NCI-H69 (cell line): ENCODE results near the gene SLAMF1.
"Not testable (repeated sequence)": the region's sequence is repeated elsewhere in the genome, so short reads cannot be mapped to it uniquely, and the experiment has no call there.

ENCODE experiments used
- DNase-seq: peaks from one replicate; lab custom pipeline; 2025; lab: John Stamatoyannopoulos, UW

SLAMF1 gene, protein sequence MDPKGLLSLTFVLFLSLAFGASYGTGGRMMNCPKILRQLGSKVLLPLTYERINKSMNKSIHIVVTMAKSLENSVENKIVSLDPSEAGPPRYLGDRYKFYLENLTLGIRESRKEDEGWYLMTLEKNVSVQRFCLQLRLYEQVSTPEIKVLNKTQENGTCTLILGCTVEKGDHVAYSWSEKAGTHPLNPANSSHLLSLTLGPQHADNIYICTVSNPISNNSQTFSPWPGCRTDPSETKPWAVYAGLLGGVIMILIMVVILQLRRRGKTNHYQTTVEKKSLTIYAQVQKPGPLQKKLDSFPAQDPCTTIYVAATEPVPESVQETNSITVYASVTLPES

DNA sequence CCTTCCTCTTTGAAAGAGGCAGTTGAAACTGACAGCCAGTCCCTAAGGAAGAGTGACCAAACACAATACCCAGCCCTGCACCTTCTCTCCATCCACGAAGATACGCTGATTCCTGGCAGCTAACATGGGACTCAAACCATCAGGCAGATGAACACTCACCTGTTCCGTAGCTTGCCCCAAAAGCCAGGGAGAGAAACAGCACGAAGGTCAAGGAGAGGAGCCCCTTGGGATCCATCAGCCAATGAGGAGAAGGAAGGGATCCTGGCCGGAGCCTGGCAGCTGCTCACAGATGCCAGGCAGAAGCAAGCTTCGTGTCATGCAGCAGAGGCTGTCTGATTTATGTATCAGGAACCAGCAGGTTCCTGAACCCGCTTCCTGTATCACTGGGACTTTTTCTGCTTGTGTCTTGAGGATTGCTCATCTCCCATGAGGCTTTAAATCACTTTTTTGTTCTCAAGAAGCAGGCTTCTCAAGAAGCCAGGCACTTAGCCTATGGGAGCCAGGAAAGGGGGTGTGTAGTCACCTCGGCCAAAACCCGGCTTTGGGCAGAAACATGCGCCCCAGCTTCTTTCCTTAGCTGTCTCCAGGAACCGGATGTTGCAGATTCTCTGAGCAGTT, at the start of gene SLAMF1:
Gene SLAMF1, minus strand, starts transcription at position 334 of the 618 bp plus-strand sequence. Its CDS starts 99 bp downstream, at position 235.
- DNase-seq: no peak

DNA sequence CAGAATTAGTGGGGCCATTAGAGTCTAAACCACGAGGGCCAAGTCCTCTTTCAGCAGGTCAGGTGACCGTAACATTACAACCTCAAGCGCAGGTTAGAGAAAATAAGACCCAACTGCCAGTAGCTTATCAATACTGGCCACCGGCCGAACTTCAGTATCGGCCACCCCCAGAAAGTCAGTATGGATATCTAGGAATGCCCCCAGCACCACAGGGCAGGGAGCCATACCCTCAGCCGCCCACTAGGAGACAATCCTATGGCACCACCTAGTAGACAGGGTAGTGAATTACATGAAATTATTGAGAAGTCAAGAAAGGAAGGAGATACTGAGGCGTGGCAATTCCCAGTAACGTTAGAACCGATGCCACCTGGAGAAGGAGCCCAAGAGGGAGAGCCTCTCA, 45.5 kb upstream of the SLAMF1 start:
- DNase-seq: not testable (repeated sequence)

DNA sequence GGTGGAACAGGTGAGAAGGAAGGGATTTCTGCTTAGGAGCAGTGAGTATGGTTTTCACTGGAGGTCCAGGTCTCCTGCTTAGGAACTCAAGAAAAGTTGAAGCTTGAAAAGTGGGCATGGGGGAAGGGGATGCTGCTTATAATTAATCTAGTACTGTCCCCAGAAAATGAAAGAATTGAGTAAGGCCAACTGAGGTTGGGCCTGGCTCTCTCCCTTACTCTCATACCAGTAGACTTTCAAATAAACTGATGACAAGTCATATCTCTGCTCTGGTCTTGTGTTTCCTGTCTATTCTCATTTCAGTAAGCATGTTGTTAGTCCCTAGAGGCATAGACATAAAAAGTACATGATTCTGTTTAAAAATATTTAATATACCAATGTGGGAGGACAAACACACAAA, 38.4 kb upstream of the SLAMF1 start:
- no peak for DNase-seq

DNA sequence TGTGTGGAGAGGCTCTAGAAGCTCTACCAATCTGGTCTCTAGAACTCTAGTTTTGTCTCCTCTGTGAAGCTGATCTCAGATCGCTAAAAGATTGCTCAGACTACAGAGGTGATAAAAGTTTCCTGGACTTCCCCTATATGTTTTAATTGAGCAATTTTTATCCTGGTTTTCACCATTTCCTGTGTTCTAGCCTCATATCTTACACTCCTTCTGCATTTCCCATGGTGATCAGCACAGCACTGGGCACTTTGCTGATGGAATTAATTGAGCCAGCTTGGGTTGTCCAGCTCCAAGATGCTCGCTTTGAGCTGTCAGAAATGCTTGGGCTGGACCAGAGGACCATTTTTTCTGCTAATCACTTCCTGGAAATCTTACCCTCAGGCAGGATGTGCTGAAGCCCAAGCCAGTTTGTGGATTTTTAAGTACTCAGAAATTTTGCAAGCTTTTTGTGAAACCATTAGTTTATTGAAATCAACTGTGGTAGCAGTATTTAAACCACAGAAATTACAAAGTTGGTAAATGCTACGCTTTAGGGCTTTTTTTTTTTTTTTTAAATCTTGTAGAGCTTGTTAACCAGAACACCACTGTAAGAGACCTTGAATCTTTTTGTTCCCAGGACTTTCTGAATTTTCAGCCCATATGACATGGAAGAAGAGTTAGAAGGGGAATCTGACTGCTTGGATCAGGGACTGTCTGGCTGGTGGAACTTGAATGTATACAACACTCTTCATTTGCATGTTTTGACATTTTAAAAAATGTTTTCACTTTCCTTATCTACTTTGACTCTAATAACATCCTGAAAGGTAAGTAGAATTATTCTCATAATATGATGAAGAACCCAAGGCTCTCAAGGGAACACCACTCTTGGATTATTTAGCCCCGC, 36.4 kb upstream of the SLAMF1 start:
- no peak for DNase-seq

DNA sequence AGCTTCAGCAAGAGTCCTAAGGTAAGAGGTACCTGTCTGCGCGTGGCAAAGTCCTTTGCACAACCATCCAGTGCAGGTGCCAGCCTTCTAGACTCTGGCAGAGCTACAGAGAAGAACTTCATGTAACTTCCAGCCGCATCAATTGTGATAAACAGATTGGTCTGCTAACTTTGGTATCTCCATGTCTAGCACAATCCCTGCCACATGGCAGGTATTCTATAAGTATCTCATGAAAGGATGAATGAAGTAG, 35.0 kb upstream of the SLAMF1 start:
- no peak for DNase-seq

DNA sequence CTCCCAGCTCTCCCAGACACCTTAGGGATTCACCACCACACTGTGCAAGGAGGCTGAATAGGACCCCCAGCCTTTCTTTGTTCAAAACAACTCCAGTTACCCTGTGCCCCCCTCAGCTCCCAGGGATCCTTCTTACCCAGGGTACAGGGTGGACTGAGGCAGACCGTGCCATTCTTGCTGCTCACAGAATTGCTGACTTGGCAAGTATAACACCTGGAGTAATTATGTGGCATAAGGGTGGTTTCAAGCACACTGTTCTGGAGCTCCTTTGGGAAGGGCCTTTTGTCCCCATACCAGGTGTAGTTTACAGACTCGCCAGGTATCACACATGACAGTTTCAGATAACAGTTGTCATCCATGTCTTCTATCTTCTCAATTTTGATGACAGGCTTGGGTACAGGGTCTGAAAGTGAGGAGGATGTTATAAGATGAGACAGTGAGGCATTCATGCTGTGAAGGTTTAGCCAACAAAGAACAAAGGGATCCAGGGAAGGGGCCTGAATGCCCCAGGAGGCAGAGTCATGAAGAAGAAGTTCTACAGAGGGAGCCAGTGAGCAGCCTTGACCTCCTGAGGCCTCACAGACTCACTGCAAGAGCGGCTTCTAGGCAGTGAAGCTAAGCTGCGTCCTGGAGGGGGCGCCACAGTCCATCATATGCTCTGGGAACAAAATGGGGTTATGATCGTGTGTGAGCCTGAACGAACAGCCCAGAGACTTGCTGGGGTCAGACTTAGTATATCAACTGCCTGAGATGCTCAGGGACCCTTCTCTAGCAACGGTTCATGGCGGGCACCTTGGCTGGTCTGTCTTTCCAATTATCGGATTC, 34.4 kb upstream of the SLAMF1 start:
- peak; percentile 46 for DNase-seq

DNA sequence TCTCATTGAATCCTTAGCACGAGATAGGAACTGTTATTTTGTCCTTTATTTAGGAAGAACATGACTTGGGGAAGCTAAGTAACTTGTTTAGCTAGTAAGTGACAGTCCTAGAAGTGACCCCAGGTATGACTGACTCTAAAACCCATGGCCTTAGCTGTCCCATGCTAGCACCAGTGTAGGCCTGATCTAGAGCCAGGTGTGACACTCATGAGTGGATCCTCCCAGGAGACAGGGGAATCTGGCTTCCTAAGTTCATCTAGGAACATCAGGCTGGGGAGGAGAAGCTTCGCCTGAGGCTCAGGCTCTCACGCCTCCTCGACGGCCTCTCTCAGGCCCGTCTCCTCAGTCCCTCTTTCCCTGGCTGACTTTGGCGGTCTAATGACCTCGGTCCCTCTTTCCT, 33.6 kb upstream of the SLAMF1 start:
- no peak for DNase-seq

DNA sequence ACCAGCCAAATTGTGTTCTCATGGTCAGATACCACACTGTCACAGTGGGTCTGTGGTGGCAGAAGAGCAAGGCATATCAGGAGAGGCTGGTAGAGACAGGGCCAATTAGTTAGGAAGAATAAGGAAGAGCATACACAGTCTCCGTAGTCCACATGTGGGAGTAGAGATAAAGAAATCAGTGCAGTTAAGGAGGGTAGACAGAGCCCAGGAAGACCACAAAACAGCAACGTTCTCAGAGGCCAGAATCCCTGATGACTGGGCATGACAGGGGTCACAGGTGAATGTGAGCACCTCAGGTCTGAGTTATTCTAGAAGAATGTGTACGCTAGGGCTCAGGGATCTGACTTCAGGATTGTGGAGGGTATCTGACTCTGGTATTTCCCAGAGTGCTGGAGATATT, 33.0 kb upstream of the SLAMF1 start:
- DNase-seq: no peak

DNA sequence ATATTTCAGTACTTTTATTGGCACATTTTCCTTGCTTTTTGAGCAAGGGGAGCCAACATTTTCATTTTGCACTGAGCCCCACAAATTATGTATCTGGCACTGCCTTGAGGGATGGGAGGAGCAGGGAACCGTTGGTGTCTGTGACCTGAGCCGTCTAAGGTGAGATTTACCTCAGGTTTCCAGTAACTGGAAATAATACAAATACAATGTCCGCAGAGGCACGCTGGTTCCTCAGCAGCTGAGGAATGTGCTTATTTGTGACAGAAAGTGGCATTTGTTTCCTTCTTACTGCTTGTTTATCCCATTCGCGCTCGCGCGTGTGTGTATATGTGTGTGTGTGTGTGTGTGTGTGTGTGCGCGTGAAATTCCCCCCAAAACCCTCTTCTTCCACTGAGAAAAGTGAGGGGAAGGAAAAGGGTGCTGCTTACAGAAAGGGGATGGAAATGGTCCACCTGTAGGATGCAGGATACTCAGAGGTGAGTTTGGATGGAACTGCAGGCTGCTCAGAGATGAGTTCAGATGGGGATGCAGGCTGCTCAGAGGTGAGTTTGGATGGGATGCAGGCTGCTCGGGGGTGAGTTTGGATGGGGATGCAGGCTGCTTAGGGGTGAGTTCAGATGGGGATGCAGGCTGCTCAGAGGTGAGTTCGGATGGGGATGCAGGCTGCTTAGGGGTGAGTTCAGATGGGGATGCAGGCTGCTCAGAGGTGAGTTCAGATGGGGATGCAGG, 30.2 kb upstream of the SLAMF1 start:
- no peak for DNase-seq

DNA sequence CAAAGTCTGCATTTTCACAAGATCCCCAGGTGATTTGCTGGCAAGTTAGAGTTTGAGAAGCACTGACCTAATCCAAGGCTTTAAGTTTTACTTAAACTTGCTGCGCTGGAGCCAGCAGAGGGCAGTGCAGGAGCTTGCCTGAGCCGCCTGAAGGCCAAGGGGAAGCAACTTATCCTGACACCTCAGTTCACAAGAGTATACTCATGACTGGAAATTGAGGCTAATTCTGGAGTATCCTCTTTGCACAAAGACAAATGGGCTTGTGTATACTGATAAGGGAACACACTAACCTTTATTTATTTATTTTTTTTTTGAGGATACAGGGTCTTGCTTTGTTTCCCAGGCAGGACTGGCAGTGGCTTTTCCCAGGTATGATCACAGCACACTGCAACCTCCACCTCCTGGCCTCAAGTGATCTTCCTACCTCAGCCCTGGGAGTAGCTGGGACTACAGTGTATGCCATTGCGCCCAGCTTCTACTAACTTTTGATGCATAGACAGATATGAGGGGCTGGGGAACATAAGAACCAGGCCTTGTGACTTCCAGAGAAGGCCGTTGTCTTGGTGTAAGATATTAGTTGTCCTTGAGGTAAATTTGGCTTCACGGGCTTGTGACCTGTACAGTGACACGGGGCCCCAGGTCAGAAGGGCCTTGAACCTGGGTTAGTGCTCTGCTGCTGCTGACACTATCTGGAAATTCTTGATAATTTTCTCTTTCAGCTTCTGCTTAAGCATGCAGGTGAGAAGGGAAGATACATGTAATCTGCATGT, 29.0 kb upstream of the SLAMF1 start:
- peak; percentile 41 for DNase-seq

DNA sequence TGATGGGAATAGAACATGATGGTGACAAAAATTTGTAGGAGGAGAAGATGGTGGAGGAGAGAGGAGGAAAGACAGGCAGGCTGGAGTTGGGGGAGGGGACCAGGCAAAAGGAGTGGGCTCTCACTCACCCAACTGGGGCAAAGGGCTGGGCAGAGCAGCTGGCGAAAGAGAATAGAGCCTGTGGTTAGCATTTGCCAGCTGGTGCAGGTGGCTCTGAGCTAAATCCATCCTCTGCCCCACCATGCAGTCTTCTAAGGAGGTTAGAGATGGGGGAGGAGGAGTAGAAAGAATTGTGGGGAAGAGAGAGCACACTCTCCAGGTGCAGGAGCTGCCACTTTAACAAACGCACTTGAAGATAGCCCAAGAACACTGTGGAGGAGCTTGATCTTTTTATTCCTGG, 27.6 kb upstream of the SLAMF1 start:
- DNase-seq: no peak

DNA sequence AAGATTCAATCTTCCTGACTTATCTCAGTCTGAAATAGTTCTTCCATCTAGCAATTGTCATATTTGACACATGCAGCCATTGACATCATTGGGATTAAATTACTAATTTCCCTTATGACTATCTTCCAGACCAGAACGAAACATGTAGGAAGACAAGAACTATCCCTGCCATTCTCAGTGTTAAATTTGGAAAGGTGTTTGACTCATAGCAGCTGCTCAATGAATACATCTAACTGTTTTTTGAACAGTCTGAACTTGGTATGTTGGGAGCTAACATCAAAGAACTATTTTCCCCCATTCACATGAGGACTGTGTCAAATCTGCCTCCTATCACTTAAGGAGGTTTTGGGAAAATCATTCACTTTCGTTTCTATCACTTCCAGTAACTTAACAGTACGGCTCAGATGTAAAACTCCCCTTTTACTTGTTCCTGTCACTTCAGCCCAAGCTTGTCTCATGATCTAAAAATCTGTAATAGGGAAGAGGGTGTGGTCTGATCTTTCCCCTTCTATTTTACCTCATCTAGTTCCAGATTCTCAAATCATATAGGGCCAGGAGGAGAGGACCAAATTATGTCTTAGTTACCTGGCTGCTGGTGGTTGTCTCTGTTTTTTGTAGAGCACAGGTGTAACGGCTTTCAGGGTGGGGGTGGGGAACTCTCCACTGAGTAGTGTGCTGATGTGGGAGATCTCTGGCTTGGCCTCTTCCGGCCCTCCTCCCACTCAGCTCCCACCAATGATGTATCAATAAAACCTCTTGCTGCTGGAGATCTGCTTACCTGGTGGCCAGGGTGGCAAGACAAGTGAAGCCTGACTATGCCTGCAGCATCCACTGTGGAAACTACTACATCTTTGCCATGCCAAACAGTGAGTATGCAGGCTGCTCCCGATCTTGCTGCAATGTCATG, 26.2 kb upstream of the SLAMF1 start:
- no peak for DNase-seq

DNA sequence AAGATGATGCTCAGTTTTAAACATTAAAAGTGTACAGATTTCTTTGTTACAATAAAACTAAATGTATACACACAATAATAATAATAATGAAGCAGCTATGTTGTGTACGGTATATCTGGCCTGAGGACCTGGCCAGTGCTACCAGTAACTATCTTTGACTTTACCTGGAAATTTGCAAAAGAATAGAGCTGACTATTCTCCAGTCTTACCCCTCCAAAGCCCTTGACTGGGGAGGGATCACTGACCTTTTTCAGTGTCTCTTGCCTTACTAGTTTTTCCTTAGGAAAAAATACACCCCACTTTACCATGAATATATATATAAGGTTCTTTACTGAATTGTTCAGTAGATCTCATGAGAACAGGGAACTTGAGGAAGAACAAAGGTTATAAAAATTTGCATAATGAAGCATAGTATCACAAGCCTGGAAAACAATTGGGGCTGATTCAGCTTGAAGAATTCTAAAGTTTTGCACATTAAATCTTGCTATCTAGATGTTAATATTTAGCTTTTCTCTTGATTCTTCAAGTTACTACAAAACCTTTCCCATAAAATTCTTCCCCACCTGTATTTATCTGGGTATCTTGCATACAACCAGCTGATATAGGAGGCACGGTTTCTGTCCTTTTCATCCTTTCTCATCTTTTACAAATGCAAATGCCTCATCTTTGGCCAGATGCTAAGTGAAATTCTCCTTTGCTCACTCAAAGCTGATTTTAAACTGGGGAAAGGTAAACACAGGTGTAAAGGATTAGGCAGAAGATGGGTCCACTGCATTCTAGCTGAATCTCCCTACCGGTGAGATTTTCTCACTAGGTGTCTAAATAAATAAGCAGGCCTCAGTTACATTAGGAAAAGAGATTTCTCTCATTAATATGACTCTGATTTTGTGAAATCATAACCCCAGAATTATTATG, 25.0 kb upstream of the SLAMF1 start:
- no peak for DNase-seq

DNA sequence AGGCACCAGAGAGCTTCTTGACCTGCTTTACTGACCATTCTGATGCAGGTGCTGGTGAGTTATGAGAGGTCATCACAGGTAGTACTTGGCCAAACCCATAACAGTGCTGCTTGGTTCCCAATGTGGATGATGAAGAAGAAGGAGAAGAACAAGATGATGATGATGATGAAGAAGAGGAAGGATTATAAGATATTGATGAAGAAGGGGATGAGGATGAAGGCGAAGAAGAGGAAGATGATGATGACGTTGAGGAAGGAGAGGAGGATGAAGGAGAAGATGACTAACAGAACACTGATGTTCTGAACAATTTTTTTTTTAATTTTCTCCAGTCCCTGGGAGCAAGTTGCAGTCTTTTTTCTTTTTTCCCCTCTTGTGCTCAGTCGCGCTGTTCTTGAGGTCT, 23.9 kb upstream of the SLAMF1 start:
- no peak for DNase-seq

DNA sequence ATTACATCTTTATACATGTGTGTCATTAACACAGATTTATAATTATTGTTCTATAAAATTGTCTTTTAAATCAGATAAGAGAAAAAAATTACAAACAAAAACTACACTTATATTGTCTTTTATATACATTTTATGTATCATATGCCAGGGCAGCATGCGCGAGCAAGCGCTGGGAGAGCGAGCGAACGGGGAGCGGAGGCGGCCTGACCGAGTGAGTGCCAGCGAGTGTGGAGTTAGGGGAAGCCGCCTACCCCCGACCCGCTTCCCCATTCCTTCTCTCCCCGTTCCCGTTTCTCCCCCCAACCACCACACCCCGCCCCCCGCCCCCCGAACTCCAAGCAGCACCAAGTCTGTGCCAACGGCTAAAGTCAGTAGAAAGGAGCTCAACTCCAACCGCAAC, 23.0 kb upstream of the SLAMF1 start:
- no peak for DNase-seq

DNA sequence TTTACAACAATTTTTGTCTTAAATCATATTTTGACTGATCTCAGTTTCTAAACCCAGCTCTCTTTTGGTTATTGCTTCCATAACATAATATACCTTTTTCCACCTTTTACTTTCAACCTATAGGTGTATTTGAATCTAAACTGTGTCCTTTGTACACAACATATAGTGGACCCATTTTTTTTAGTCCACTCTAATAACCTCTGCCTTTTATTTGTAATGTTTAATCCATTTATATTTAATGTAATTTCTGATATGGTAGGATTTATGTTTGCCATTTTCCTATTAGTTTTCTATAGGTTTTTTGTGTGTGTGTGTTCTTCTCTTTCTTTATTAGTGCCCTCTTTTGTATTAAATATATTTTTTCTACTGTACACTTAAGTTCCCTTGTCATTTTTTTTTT, 22.4 kb upstream of the SLAMF1 start:
- no peak for DNase-seq

DNA sequence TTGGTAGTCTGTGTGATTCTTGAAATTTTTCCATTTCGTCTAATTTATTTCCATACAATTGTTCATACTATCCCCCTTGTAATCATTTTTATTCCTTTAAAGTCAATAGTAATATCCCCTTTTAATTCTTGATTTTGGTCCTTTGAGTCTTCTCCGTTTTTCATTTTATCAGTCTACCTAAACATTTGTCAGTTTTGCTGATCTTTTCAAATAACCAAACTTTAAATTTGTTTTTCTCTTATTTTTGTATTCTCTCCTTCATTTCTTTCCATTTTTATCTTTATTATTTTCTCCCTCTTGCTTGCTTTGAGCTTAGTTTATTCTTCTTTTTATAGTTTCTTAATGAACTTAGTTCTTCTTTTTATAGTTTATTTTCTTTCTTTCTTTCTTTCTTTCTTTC, 21.1 kb upstream of the SLAMF1 start:
- DNase-seq: no peak

DNA sequence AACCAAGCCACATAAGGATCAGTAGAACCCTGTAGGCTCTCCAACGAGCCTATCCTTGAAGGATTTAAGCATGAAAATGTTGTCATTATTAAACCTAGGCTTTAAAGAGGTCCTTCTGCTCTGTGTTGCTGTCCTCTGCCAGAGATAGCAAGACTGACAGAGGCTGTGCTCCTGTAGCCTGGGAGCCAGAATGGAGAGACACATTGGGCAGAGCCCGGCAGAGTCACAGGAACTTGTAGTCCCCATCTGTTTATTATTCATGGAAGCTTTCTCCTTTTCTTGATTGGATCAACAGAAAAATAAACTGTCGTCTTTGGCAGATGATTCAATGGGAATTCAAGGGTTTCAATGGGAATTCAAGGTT, 19.2 kb upstream of the SLAMF1 start:
- no peak for DNase-seq
